ENCODE data around the gene KIZ.
"Not testable (repeated sequence)": the region's sequence is repeated elsewhere in the genome, so short reads cannot be mapped to it uniquely, and the experiment has no call there.

Gene KIZ

DNA sequence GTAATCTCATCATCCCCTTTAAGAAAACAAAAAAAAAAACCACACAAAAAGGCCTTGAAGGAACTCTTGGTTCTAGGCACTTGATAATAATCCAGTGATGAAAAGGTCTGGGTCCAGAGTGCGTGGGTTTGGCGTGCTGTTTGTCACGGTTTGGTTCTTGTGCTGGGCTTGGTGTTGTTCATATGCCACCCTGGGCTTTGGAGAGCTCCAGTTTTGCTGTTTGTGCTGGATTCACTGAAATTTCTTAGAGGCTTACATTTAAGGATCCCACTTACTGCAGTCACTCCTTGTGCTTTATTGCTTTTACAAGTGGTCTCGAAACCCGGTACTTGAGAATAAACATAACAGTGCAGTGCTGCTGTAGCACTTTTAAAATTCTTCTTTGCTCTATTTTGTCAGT is 108.4 kb downstream of the KIZ start:
- no peak for DNase-seq

DNA sequence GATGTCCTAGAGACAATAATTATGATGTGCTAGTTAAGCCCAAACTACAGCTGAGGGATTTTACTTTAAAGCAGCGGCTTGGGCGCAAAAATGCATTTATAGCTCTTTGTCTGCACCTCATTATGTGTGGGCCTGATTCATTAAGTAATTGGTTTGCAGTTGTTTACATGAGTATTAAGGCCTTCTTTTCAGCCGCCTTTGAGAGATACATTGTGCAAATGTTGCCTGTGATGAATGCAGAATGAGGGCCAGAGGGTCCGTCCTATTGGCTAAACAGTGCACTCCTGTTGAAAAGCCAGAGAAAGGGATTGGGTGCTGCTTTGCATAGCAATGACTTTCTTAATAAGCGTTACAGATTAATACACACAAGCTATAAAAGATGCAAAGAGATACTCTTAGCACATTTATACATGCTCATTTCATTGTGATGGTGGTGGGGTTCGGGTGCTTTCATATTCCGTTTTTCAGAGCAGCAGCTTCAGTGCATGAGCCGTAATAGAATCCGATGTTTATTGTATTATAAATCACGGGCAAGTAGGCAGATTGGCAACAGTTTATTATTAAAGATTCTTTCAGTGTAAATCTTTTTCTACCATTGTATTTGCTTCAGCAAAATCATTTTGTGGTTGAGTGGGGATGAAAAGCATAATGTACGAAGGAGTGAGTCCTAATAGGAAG is 109.1 kb downstream of the KIZ start:
- peak; percentile 56 to 85 for DNase-seq

DNA sequence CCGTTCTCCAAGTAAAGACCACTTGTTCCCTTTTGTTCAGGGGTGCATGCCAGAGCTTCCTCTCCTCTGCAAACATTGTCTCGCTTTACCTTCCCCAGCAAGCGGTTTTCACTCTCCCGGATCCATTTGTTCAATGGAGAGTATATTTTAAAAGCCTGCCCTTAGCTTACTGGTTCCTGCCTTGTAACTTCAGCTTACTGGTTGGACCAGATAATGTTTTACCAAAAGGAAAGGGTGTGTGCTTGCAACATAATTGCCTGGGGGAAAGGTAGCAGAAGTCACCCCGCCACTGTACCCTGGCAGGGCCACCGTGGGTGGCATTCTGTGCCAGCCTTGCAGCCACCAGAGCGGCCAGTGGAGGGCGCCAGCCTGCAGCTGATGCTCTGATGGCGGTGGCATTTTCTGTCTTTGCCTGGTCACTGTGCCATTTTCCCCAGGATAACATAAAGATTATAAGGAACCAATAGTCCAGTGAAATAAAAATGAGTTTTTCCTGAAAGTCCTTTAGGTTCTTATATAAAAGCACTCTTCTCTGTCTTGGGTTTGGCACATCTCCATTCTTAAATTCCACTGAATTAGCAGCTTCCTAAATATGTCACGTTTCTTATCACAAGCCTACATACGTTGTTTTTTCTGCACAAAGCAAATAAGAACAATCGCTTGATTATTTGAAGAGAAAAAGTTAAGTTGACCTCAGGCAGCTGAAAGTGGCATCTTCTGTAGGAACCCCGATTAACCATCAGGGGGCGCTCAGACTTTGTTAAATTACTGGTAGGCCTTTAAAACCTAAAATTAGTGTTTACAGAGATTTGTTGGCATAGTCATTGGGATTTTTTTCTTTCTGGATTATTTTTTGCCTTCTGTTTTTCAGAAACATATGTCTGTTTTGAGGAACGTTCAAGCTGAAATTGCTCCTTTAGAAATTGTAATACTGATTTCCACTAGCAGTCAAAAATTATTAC is 109.9 kb downstream of the KIZ start:
- DNase-seq = peak; percentile 73 to 87

- no peak for DNase-seq
Observed at GRCh38 chr20:21237956-21238799, 112.3 kb downstream of the KIZ start.

DNA sequence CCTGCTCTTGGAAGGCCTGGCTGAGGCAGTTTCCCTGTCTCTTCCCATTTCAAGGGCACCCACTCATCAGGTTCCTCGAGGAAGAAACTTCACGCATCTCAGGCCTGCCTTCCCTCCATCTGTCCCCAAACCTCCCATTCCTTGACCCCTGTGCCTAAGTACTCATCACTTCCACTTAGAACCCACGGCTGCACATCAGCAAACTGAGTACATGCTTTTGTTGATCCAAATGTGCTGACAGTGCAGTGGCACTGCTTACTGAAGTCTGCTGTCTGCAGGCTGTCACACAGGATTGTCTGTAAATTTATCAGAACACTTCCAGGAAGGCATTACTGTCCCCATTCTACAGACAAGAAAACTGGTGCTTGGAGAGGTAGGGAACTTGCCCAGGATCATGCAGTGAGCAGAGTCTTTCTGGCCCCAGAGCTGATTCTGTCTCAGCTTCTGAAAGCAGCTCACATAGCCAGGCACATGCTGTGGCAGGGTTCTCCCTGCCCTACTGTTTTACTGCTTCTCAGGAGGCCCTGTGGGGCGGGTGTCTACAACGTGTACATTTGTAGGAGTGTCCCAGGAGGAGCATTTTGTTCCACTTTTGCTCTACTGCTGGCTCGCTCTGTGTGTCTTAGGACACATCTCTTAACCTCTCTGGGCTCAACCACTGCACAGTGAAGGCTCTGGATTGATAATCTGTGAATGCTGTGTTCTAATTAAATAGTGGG is 113.1 kb downstream of the KIZ start:
- no peak for DNase-seq

- no peak for DNase-seq
Observed at GRCh38 chr20:21240394-21240793, 114.5 kb downstream of the KIZ start.

GRCh38 chr20:21241406-21241805 is 115.5 kb downstream of the KIZ start:
- no peak for DNase-seq

- no peak for DNase-seq
Observed at GRCh38 chr20:21243811-21244210, 117.9 kb downstream of the KIZ start.

GRCh38 chr20:21244808-21245207 is 118.9 kb downstream of the KIZ start:
- DNase-seq = no peak

GRCh38 chr20:21246161-21246560 is 120.3 kb downstream of the KIZ start:
- no peak for DNase-seq

GRCh38 chr20:21247603-21248095 is 121.8 kb downstream of the KIZ start:
- DNase-seq = not testable (repeated sequence)

GRCh38 chr20:21251278-21251677 is 125.4 kb downstream of the KIZ start:
- DNase-seq = no peak

DNA sequence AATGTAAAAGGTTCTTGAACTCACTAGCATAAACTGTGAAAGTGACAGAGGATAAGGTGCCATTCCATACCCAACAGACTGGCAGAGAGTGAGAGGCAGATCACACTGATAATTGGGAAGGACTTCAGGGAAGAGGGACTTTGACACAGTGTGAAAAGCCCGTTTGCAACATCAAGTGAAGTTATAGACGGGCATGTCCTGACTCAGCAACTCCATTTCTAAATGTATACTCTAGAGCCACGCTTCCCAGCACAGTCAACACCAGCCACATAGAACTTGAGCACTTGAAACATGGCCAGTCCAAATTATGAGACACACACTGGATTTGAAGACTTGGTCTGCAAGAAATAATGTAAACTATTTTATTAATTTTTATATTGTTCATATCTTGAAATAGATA is 131.3 kb downstream of the KIZ start:
- DNase-seq = no peak

DNA sequence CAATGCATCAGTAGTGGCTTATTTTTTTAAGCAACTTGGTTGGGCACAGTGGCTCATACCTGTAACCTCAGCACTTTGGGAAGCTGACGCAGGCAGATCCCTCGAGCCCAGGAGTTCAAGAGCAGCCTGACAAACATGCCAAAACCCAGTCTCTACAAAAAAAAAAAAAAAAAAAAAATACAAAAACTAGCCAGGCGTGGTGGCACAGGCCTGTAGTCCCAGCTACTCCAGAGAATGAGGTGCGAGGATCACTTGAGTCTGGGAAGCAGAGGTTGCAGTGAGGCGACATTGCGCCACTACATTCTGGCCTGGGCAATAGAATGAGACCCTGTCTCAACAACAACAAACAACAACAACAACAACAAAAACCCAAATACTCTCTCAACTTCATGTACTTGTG is 132.5 kb downstream of the KIZ start:
- DNase-seq = no peak

- peak; percentile 35 to 61 for DNase-seq
Observed at GRCh38 chr20:21259346-21259745, 133.5 kb downstream of the KIZ start.

DNA sequence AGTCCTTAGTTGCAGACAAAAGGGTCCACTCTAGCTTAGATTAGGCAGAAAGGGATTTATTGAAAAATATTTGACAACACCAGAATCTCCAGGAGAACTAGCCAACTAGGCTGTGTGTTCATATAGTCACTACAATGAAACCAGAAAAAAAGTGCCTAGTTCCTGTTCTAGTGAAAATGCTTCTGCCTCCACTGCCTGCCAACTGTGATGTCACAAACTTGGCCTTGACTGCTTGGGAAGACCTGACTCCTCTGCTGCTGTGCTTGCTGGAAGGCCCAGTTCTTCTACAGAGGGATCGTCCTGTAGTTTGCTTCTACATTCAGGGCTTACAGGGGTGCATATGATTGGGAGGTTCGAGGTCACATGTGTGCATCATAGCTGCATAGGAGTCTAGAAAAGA is 136.9 kb downstream of the KIZ start:
- no peak for DNase-seq

GRCh38 chr20:21265261-21266190 is 139.6 kb downstream of the KIZ start:
- no peak for DNase-seq

DNA sequence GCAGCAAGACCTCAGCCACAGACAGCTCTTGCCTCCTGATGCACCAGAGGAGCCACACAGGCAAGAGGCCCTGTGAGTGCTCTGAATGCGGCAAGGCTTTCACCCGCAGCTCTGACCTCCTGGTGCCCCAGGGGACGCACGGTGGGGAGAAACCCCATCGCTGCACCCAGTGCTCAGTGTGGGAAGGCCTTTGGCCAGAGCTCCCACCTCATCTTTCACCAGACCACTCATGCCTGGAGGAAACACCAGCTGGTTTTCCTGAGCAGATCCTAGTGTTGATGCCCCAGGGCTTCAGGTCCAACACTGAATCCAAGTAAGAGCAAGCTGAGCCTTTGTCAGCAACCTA is 140.3 kb downstream of the KIZ start:
- no peak for DNase-seq

- DNase-seq = no peak
Observed at GRCh38 chr20:21269772-21270171, 143.9 kb downstream of the KIZ start.

DNA sequence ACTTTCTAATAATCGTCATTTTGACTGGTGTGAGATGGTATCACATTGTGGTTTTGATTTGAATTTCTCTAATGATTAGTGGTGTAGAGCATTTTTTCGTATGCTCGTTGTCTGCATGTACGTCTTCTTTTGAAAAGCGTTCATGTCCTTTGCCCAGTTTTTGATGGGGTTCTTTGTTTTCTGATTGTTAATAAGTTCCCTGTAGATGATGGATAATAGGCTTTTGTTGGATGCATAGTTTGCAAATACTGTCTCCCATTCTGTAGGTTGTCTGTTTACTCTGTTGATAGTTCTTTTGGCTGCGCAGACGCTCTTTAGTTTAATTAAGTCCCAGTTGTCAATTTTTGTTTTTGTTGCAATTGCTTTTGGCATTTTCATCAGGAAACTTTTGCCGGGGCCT is 144.9 kb downstream of the KIZ start:
- peak in 1 of 2 donors; percentile 44 for DNase-seq

- DNase-seq = no peak
Observed at GRCh38 chr20:21272279-21272678, 146.4 kb downstream of the KIZ start.

Measured in hippocampal formation (tissue), 2 donors.